ENCODE results near the gene SCO2. TPM values are rescaled to one million over a fixed set of nuclear protein-coding genes. Genes with fewer than 3 reads are reported as not detected.

The SCO2 gene
- total and polyA plus RNA-seq, 2 of the 13 experiments (the other 11 are each of a cell fraction or from before 2014, with no cell fraction given), result 0.32 to 3.7 TPM

DNA sequence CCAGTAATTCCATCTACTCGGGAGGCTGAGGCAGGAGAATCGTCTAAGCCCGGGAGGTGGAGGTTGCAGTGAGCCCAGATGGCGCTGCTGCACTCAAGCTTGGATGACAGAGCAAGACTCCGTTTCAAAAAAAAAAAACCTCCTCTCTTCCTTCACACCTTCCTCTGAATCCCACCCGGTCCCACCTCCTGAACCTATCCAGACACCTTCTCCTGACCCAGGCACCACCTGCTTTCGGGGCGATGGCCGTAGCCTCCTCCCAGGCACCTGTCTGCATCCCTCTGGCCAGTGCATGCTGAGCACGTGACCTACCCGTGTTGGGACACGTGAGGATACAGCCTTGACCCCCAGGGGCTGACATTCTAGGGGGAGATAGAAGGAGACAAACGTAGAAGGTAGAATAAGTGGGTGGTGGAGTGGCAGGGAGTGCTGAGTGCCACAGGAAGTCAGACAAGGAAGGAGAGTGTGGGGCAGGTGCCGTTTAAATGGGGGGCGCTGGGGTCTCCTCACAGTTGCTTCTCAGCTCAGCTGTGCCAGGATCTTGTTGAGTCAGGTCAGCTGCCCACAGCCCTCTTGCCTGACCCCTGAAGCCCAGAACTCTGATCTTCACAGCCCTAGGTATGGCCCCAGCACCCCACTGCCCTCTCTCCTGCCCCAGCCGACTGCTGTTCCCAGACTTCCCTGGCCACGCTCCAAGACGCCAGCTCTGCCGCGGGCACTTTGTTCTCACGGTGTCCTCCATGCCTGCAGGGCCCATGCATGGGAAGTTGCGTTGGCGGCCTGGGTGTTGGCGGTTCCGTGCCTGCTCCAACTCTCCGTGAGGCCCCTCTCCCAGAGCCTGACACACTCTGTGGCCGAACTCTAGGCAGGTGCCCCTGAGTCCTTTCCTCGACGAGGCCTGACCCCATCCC is 39.9 kb downstream of the SCO2 start (continued):
- TF ChIP-seq, protein P1, sequence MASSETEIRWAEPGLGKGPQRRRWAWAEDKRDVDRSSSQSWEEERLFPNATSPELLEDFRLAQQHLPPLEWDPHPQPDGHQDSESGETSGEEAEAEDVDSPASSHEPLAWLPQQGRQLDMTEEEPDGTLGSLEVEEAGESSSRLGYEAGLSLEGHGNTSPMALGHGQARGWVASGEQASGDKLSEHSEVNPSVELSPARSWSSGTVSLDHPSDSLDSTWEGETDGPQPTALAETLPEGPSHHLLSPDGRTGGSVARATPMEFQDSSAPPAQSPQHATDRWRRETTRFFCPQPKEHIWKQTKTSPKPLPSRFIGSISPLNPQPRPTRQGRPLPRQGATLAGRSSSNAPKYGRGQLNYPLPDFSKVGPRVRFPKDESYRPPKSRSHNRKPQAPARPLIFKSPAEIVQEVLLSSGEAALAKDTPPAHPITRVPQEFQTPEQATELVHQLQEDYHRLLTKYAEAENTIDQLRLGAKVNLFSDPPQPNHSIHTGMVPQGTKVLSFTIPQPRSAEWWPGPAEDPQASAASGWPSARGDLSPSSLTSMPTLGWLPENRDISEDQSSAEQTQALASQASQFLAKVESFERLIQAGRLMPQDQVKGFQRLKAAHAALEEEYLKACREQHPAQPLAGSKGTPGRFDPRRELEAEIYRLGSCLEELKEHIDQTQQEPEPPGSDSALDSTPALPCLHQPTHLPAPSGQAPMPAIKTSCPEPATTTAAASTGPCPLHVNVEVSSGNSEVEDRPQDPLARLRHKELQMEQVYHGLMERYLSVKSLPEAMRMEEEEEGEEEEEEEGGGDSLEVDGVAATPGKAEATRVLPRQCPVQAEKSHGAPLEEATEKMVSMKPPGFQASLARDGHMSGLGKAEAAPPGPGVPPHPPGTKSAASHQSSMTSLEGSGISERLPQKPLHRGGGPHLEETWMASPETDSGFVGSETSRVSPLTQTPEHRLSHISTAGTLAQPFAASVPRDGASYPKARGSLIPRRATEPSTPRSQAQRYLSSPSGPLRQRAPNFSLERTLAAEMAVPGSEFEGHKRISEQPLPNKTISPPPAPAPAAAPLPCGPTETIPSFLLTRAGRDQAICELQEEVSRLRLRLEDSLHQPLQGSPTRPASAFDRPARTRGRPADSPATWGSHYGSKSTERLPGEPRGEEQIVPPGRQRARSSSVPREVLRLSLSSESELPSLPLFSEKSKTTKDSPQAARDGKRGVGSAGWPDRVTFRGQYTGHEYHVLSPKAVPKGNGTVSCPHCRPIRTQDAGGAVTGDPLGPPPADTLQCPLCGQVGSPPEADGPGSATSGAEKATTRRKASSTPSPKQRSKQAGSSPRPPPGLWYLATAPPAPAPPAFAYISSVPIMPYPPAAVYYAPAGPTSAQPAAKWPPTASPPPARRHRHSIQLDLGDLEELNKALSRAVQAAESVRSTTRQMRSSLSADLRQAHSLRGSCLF (CRISPR knock-in tag; IDR thresholded peaks at IDR 0.05; ENCODE audit: borderline replicate concordance), result no peak
- no peak for TF ChIP-seq ATF7 (IDR thresholded peaks at IDR 0.05)
- peak; percentile 56 for TF ChIP-seq ATF7 (CRISPR knock-in tag; IDR thresholded peaks at IDR 0.05)
- no peak for TF ChIP-seq ZNF382 (CRISPR knock-in tag; IDR thresholded peaks at IDR 0.05; ENCODE audit: borderline replicate concordance)
- no peak for TF ChIP-seq ELF1 (CRISPR knock-in tag; IDR thresholded peaks at IDR 0.05)
- peak; percentile 64; the same call in 1 of the 2 replicates for TF ChIP-seq TBX2 (CRISPR knock-in tag; IDR thresholded peaks at IDR 0.05; ENCODE audit: borderline replicate concordance)
- TF ChIP-seq, protein P2, sequence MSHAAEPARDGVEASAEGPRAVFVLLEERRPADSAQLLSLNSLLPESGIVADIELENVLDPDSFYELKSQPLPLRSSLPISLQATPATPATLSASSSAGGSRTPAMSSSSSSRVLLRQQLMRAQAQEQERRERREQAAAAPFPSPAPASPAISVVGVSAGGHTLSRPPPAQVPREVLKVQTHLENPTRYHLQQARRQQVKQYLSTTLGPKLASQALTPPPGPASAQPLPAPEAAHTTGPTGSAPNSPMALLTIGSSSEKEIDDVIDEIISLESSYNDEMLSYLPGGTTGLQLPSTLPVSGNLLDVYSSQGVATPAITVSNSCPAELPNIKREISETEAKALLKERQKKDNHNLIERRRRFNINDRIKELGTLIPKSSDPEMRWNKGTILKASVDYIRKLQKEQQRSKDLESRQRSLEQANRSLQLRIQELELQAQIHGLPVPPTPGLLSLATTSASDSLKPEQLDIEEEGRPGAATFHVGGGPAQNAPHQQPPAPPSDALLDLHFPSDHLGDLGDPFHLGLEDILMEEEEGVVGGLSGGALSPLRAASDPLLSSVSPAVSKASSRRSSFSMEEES (CRISPR knock-in tag; IDR thresholded peaks at IDR 0.05), result peak; percentile 90
- TF ChIP-seq SP5 (CRISPR knock-in tag; IDR thresholded peaks at IDR 0.05; ENCODE audit: borderline replicate concordance, low read depth), result no peak; the same call in 1 of the 2 replicates
- TF ChIP-seq CHCHD3 (CRISPR knock-in tag; IDR thresholded peaks at IDR 0.05), result no peak
- no peak for TF ChIP-seq ZNF570 (CRISPR knock-in tag; IDR thresholded peaks at IDR 0.05; ENCODE audit: borderline replicate concordance)
- no peak for TF ChIP-seq ZNF282 (IDR thresholded peaks at IDR 0.05; ENCODE audit: partially characterized antibody)
- TF ChIP-seq ZSCAN12 (CRISPR knock-in tag; IDR thresholded peaks at IDR 0.05), result no peak
- TF ChIP-seq KAT7 (CRISPR knock-in tag; IDR thresholded peaks at IDR 0.05; ENCODE audit: borderline replicate concordance), result no peak
- peak; percentile 34 for TF ChIP-seq YY1 (IDR thresholded peaks at IDR 0.05; ENCODE audit: insufficient read depth, insufficient replicate concordance, low read depth, low read length)
- no peak for TF ChIP-seq ISX (CRISPR knock-in tag; conservative IDR thresholded peaks at IDR 0.05)
- TF ChIP-seq GTF2F1 (IDR thresholded peaks at IDR 0.05; ENCODE audit: low read length), result no peak

All from HepG2 (cell line).